ENCODE data around the gene ASAH2.
"Not testable (repeated sequence)": the region's sequence is repeated elsewhere in the genome, so short reads cannot be mapped to it uniquely, and the experiment has no call there.

Gene ASAH2

DNA sequence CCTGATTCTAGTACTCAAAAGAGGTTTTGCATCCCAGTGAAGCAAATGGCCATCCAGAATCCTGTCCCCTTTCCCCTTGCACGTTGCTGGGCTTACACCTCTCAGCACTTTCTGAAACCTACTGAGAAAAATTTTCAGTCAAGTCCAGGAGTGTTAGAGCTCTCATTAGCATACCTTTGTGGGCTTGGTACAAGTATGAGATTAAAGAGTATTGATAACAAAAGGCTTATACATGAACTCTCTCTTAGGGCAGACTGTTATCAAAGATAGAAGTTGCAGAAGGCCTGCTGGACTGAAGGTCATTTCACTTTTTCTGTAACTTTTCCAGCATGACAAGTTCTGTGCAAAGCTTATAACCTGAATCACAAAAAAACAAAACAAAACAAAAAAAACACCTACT, at the start of gene ASAH2:
ASAH2 (minus strand) TSS at position 123 of the 400 bp plus-strand sequence. CDS start 2,906 bp downstream, outside the sequence.
- DNase-seq (ENCODE audit: low spot score) = no peak

DNA sequence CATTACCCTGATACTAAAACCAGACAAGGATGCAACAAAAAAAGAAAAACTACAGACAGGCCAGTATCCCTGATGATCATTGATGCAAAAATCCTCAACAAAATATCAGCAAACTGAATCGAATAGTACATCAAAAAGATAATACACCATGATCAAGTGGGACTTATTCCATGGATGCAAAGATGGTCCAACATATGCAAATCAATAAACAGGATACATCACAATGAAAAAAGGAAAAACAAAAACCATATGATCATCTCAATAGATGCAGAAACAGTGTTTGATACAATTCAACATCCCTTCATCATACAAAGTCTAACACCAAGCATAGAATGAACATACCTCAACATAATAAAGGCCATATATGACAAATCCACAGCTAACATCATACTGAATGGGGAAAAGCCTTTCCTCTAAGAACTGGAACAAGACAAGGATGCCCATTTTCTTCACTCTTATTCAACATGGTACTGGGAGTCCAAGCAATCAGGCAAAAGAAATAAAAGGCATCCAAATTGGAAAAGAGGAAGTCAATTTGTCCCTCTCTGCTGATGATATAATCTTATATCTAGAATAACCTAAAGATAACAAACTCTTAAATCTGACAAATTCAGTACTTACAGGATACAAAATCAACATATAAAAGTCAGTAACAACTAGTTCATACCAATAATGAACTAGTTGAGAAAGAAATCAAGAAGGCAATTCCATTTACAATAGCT, 48.8 kb upstream of the ASAH2 start:
- no peak for DNase-seq (ENCODE audit: low spot score)

GRCh38 chr10:50295367-50295766, 44.1 kb upstream of the ASAH2 start:
- DNase-seq (ENCODE audit: low spot score) = no peak

GRCh38 chr10:50294582-50294981, 43.3 kb upstream of the ASAH2 start:
- no peak for DNase-seq (ENCODE audit: low spot score)

DNA sequence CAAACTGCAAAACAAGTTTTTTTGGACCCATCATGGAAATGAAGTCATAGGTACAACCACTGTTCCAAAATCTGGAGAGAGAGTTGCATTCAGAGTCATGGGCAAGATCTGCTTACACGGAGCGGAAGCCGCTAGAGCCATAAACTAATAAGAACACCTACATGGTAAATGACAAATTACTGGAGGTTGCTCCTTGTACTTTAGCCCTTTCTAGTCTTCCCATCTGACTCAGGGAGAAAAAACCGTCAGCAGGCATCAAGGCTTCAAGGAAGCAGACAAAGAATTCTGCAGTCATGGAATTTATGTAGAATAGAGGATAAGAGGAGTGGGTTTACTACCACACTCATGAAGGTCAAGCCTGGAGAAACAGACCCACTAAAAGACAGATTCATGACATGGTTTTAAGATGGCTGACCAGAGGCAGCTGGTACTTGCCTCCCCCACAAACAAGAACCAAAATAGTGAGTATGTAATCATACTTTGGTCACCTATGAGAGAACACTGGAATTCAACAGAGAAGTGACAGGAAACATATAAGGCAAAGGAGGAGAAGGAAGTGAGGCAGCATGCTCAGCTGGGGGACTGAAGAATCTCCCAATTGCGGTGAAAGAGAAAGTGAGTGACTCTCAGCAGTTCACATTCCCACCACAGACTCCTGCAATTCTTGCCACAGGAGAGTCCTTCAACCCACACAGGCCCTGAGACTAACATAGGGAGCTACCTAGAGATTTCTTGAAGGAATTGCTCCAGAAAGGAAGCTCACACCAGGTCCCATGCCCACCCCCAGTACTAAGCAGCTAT, 42.4 kb upstream of the ASAH2 start:
- no peak for DNase-seq (ENCODE audit: low spot score)

GRCh38 chr10:50291261-50291850, 40.0 kb upstream of the ASAH2 start:
- DNase-seq (ENCODE audit: low spot score) = peak; percentile 23

GRCh38 chr10:50289196-50289595, 37.9 kb upstream of the ASAH2 start:
- no peak for DNase-seq (ENCODE audit: low spot score)

DNA sequence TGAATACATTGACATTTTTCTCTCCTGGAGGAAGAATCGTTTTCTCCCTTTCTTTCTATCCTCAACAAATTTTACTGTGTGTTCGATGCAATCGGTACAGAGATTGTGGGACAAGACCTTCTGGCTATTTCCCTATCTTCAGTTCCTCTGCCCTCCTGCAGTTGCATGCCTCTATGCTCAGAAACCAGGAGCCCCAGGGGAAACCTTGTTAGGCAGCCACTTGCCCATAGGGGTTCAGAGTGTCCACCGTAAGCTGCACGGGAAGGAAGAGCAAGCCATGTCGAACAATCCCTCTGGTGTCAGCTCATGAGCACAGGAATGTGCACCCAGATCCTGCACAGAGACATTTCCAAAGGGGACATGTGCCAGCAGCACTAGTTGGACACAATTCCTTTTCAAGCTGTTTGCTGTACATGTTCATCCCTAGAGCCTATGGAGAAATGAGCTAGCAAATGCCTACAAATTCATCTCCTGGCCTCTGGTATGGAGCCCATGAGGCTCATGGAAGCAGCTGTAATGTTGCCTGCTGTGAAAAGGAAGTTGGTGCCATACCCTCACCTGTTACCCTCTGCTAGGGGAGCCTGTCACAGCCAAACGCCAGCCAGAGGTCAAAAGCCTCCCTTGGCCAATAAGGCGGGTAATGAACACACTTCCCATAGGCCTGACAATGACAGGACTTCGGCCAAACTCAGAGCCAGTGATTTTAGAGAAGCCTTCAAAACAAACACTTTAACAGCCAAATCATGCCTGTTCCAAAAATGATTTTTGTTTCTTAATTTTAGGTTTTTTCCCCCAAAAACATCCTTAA, 35.9 kb upstream of the ASAH2 start:
- no peak for DNase-seq (ENCODE audit: low spot score)

- DNase-seq (ENCODE audit: low spot score) = no peak
These were observed 35.2 kb upstream of the ASAH2 start for GRCh38 chr10:50286517-50286916.

DNA sequence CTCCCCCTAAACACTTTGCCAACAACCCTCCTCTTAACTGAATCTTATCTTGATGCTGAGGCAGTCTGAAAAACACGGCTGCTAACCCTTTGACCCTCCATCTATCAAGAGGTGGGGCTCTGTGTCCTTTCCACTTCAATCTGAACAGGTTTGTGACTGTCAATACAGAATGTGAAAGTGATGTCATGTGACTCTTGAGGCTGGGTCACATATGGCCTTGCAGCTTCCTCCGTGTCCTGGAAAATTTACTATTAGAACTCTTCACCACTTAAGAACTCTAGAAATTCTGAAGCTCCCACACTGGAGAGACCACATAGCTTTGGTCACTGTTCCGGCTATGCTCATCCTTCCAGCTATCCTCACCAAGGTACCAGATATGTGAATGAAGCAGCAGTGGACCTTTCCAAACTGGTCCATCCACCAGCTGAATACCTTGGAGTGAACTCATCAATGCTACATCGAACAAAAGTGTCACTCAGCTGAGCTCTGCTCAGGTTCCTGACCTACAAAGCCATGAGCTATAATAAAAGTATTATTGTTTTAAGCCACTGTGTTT, 30.7 kb upstream of the ASAH2 start:
- DNase-seq (ENCODE audit: low spot score) = no peak

- no peak for DNase-seq (ENCODE audit: low spot score)
These were observed 30.1 kb upstream of the ASAH2 start for GRCh38 chr10:50281210-50281966.

- DNase-seq (ENCODE audit: low spot score) = no peak
These were observed 28.9 kb upstream of the ASAH2 start for GRCh38 chr10:50280049-50280841.

- peak; percentile 23 for DNase-seq (ENCODE audit: low spot score)
These were observed 28.2 kb upstream of the ASAH2 start for GRCh38 chr10:50279489-50279888.

- peak; percentile 35 for DNase-seq (ENCODE audit: low spot score)
These were observed 24.4 kb upstream of the ASAH2 start for GRCh38 chr10:50275650-50276235.

GRCh38 chr10:50272531-50272930, 21.2 kb upstream of the ASAH2 start:
- DNase-seq (ENCODE audit: low spot score) = no peak

GRCh38 chr10:50271564-50272250, 20.4 kb upstream of the ASAH2 start:
- DNase-seq (ENCODE audit: low spot score) = no peak

GRCh38 chr10:50267877-50268276, 16.6 kb upstream of the ASAH2 start:
- DNase-seq (ENCODE audit: low spot score) = not testable (repeated sequence)

DNA sequence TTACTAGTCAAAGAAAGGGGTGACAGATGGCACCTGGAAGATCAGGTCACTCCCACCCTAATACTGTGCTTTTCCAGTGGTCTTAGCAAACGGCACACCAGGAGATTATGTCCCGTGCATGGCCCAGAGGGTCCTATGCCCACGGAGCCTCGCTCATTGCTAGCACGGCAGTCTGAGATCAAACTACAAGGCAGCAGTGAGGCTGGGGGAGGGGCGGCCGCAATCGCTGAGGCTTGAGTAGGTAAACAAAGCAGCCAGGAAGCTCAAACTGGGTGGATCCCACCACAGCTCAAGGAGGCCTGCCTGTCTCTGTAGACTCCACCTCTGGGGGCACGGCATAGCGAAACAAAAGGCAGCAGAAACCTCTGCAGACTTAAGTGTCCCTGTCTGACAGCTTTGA, 11.3 kb upstream of the ASAH2 start:
- not testable (repeated sequence) for DNase-seq (ENCODE audit: low spot score)

DNA sequence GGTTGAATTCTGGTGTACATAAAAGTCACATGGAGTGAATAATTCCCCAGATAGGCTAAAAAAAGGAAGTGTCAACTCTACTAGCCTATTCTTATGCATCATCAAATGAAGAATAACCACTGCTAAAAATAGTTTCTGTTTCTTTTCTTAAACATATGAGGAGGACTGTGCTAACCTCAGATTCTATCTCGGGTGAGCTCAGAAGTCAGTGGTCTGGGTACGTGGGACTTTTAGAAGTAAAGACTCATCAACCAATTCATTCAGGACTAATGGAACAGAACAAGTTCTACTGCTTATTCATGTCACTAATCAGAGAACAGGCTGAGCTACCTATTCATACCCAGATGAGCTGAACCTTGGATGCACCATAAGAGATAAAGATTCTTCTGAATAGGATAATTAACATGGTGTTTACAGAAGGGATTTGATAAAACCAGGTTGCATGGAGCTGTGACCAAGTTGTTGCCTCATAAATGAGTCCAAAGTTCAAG, 9.5 kb upstream of the ASAH2 start:
- DNase-seq (ENCODE audit: low spot score) = no peak
